GM10266 (cell line): ENCODE measurements around the gene SOD3.

Source experiments
- DNase-seq: peaks from one replicate; pipeline ENCODE4 v3.0.0; 2012; ENCODE audit errors: extremely low spot score
- CTCF ChIP-seq: IDR thresholded peaks from 2 replicates; pipeline ENCODE4 v1.5.1; 2012; ENCODE audit warnings: mild to moderate bottlenecking, low read depth; ENCODE audit not compliant: control insufficient read depth, insufficient read depth; ENCODE audit errors: missing control alignments

The SOD3 gene

GRCh38 chr4:24809376-24809775, 14.0 kb downstream of the SOD3 start:
- no peak for TF ChIP-seq CTCF
- no peak for DNase-seq

- DNase-seq: no peak
- TF ChIP-seq CTCF: no peak
These were observed 14.5 kb downstream of the SOD3 start for GRCh38 chr4:24809815-24810405.

GRCh38 chr4:24810871-24811631, 15.7 kb downstream of the SOD3 start:
- TF ChIP-seq CTCF: no peak
- no peak for DNase-seq

- no peak for TF ChIP-seq CTCF
- no peak for DNase-seq
These were observed 18.4 kb downstream of the SOD3 start for GRCh38 chr4:24813732-24814131.

- TF ChIP-seq CTCF: no peak
- no peak for DNase-seq
These were observed 21.4 kb downstream of the SOD3 start for GRCh38 chr4:24816797-24817196.

- DNase-seq: no peak
- no peak for TF ChIP-seq CTCF
These were observed 25.2 kb downstream of the SOD3 start for GRCh38 chr4:24820541-24820940.

GRCh38 chr4:24824720-24825119, 29.3 kb downstream of the SOD3 start:
- TF ChIP-seq CTCF: no peak
- DNase-seq: no peak
